HEK293 (cell line): ENCODE results near the gene LSP1.

Experiments used
- CTCF ChIA-PET: fragments of 350-600 bp; formaldehyde crosslinking; extraction: SDS; loops from one replicate; lab custom pipeline; 2021; ENCODE audit warnings: antibody characterized with exemption; lab: Yijun Ruan, JAX
- POLR2A ChIA-PET: fragments of 300-600 bp; formaldehyde crosslinking; extraction: SDS; loops from one replicate; lab custom pipeline; 2020; ENCODE audit warnings: antibody characterized with exemption, inconsistent platforms; lab: Yijun Ruan, JAX
- H3K27ac ChIP-seq: fragments of 200-500 bp; sonication (Bioruptor generic); 2 replicates; pipeline ENCODE4 v1.5.1; 2014; ENCODE audit warnings: low read depth, low read length, control low read depth, inconsistent platforms; ENCODE audit errors: extremely low read depth
- H3K36me3 ChIP-seq, 2 experiments: fragments of 200-500 bp in 1 of 2; sonication (Bioruptor generic) in 1 of 2; 1 replicate in 1 of 2; 2 replicates in 1 of 2; pipeline ENCODE4 v1.5.1; 2014 to 2017; ENCODE audit warnings: inconsistent platforms in 2 of 2, low read length in 2 of 2; ENCODE audit not compliant: control insufficient read depth in 2 of 2, insufficient read depth in 1 of 2
- H3K4me1 ChIP-seq: fragments of 200-500 bp; sonication (Bioruptor generic); 2 replicates; pipeline ENCODE4 v1.5.1; 2014; ENCODE audit warnings: mild to moderate bottlenecking, low read length, inconsistent platforms; ENCODE audit not compliant: control insufficient read depth, insufficient read depth
- H3K4me3 ChIP-seq: 2 replicates; pipeline ENCODE4 v1.5.1; 2011; ENCODE audit warnings: low read depth, mild to moderate bottlenecking, control low read depth, low read length, moderate library complexity
- H3K9me3 ChIP-seq: fragments of 200-500 bp; sonication (Bioruptor generic); 2 replicates; pipeline ENCODE4 v1.5.1; 2014; ENCODE audit warnings: low read depth, low read length, inconsistent platforms; ENCODE audit not compliant: control insufficient read depth, insufficient read depth
- GFI1B ChIP-seq: fragments of 450-650 bp; formaldehyde crosslinking; IDR thresholded peaks from 2 replicates; pipeline ENCODE4 v1.5.1; 2016; ENCODE audit warnings: missing biosample characterization, missing genetic modification characterization
- GLIS1 ChIP-seq: fragments of 450-650 bp; formaldehyde crosslinking; IDR thresholded peaks from 2 replicates; pipeline ENCODE4 v1.5.1; 2016; ENCODE audit warnings: missing biosample characterization, missing genetic modification characterization
- HIC1 ChIP-seq: fragments of 450-650 bp; formaldehyde crosslinking; IDR thresholded peaks from 2 replicates; pipeline ENCODE4 v1.5.1; 2016; ENCODE audit warnings: missing biosample characterization, missing genetic modification characterization
- KLF17 ChIP-seq: fragments of 450-650 bp; formaldehyde crosslinking; IDR thresholded peaks from 2 replicates; pipeline ENCODE4 v1.5.1; 2016; ENCODE audit warnings: missing biosample characterization, missing genetic modification characterization
- MEIS1 ChIP-seq: sonication (generic); formaldehyde crosslinking; IDR thresholded peaks from 2 replicates; pipeline ENCODE4 v1.8.1; 2022; ENCODE audit warnings: missing genetic modification reagents, mild to moderate bottlenecking, borderline replicate concordance
- OVOL3 ChIP-seq: fragments of 450-650 bp; formaldehyde crosslinking; IDR thresholded peaks from 2 replicates; pipeline ENCODE4 v1.5.1; 2016; ENCODE audit warnings: missing biosample characterization, missing genetic modification characterization
- PRDM6 ChIP-seq: fragments of 450-650 bp; formaldehyde crosslinking; IDR thresholded peaks from 2 replicates; pipeline ENCODE4 v1.5.1; 2017; ENCODE audit warnings: missing biosample characterization, missing genetic modification characterization
- REST ChIP-seq: fragments of 450-650 bp; formaldehyde crosslinking; IDR thresholded peaks from 2 replicates; pipeline ENCODE4 v1.5.1; 2016; ENCODE audit warnings: missing biosample characterization, missing genetic modification characterization
- SP3 ChIP-seq: fragments of 450-650 bp; formaldehyde crosslinking; IDR thresholded peaks from 2 replicates; pipeline ENCODE4 v1.5.1; 2016; ENCODE audit warnings: missing biosample characterization, missing genetic modification characterization
- TCF7L2 ChIP-seq: IDR thresholded peaks from 2 replicates; pipeline ENCODE4 v1.6.1; 2011; ENCODE audit warnings: low read depth, mild to moderate bottlenecking, inconsistent platforms, low read length, moderate library complexity, borderline replicate concordance
- ZBTB48 ChIP-seq: fragments of 450-650 bp; formaldehyde crosslinking; IDR thresholded peaks from 2 replicates; pipeline ENCODE4 v1.5.1; 2016; ENCODE audit warnings: missing biosample characterization, missing genetic modification characterization
- ZNF132 ChIP-seq: fragments of 450-650 bp; formaldehyde crosslinking; IDR thresholded peaks from 2 replicates; pipeline ENCODE4 v1.5.1; 2017; ENCODE audit warnings: missing biosample characterization, missing genetic modification characterization, borderline replicate concordance
- ZNF221 ChIP-seq: fragments of 450-650 bp; formaldehyde crosslinking; IDR thresholded peaks from 2 replicates; pipeline ENCODE4 v1.5.1; 2017; ENCODE audit warnings: missing biosample characterization, missing genetic modification characterization, borderline replicate concordance
- ZNF24 ChIP-seq: fragments of 450-650 bp; formaldehyde crosslinking; IDR thresholded peaks from 2 replicates; pipeline ENCODE4 v1.5.1; 2016; ENCODE audit warnings: missing biosample characterization, missing genetic modification characterization
- ZNF302 ChIP-seq: fragments of 450-650 bp; formaldehyde crosslinking; IDR thresholded peaks from 2 replicates; pipeline ENCODE4 v1.5.1; 2016; ENCODE audit warnings: missing biosample characterization, missing genetic modification characterization, low read depth
- ZNF354C ChIP-seq: fragments of 450-650 bp; formaldehyde crosslinking; IDR thresholded peaks from 2 replicates; pipeline ENCODE4 v1.5.1; 2016; ENCODE audit warnings: missing biosample characterization, missing genetic modification characterization, low read depth, borderline replicate concordance
- ZNF571 ChIP-seq: fragments of 450-650 bp; formaldehyde crosslinking; IDR thresholded peaks from 2 replicates; pipeline ENCODE4 v1.5.0; 2017; ENCODE audit warnings: missing biosample characterization, missing genetic modification characterization
- ZNF645 ChIP-seq: fragments of 450-650 bp; formaldehyde crosslinking; IDR thresholded peaks from 2 replicates; pipeline ENCODE4; 2016; ENCODE audit warnings: missing biosample characterization, missing genetic modification characterization
- ZNF658 ChIP-seq: fragments of 450-650 bp; formaldehyde crosslinking; IDR thresholded peaks from 2 replicates; pipeline ENCODE4; 2016; ENCODE audit warnings: missing biosample characterization, missing genetic modification characterization
- ZNF776 ChIP-seq: fragments of 450-650 bp; formaldehyde crosslinking; IDR thresholded peaks from 2 replicates; pipeline ENCODE4 v1.5.0; 2017; ENCODE audit warnings: missing biosample characterization, missing genetic modification characterization, borderline replicate concordance
- ZNF777 ChIP-seq: fragments of 450-650 bp; formaldehyde crosslinking; IDR thresholded peaks from 2 replicates; pipeline ENCODE4 v1.5.1; 2017; ENCODE audit warnings: missing biosample characterization, missing genetic modification characterization, borderline replicate concordance
- ZNF791 ChIP-seq: fragments of 450-650 bp; formaldehyde crosslinking; IDR thresholded peaks from 2 replicates; pipeline ENCODE4 v1.5.1; 2016; ENCODE audit warnings: missing biosample characterization, missing genetic modification characterization

LSP1 gene

GRCh38 chr11:1866226-1866625, 13.3 kb downstream of the LSP1 start (continued):
- TF ChIP-seq REST, result no peak
- TF ChIP-seq, all 188 proteins: peak for 0

GRCh38 chr11:1866776-1867175, 13.9 kb downstream of the LSP1 start:
- Histone ChIP-seq H3K36me3 (no peaks in the 10 kb centered on the region), H3K27ac (no peak overlapping the region)
- no peak for TF ChIP-seq HIC1
- TF ChIP-seq SP3 (tag by site-specific recombination), result no peak
- TF ChIP-seq PRDM6 (tag by site-specific recombination), result no peak
- no peak for TF ChIP-seq ZNF221 (tag by site-specific recombination)
- TF ChIP-seq ZNF777, result no peak
- TF ChIP-seq ZNF24, result no peak
- TF ChIP-seq TCF7L2, result no peak
- no peak for TF ChIP-seq MEIS1 (CRISPR knock-in tag)
- no peak for TF ChIP-seq ZNF658 (tag by site-specific recombination)
- no peak for TF ChIP-seq GLIS1
- TF ChIP-seq ZNF302, result no peak
- no peak for TF ChIP-seq ZBTB48
- TF ChIP-seq KLF17, result no peak
- no peak for TF ChIP-seq ZNF776 (tag by site-specific recombination)
- no peak for TF ChIP-seq ZNF132 (tag by site-specific recombination)
- TF ChIP-seq, all 188 proteins: peak for 0
- H3K4me1 ChIP-seq, result no peaks in the 10 kb centered on the region
- ChIA-PET POLR2A (no interaction called here), CTCF (interaction anchor here (0.7 to 1.8 kb wide), 3 partner anchors 16 to 173 kb away, joined by 3 to 5 read pairs (median 4); partner anchors contain the start of gene TNNT3)
- no peaks in the 10 kb centered on the region for H3K9me3 ChIP-seq
- H3K4me3 ChIP-seq, result no peak overlapping the region

GRCh38 chr11:1867381-1867780, 14.5 kb downstream of the LSP1 start:
- Histone ChIP-seq H3K4me1 (no peaks in the 10 kb centered on the region), H3K36me3 (no peaks in the 10 kb centered on the region), H3K4me3 (no peak overlapping the region), H3K27ac (no peak overlapping the region), H3K9me3 (no peaks in the 10 kb centered on the region)
- POLR2A ChIA-PET, result no interaction called here
- CTCF ChIA-PET, result interaction anchor here (1.8 kb wide), 1 partner anchor 15 kb away, joined by 5 read pairs; no protein-coding TSS in a partner anchor
- TF ChIP-seq OVOL3 (tag by site-specific recombination), result no peak
- TF ChIP-seq ZNF354C (tag by site-specific recombination), result no peak
- no peak for TF ChIP-seq ZNF791 (tag by site-specific recombination)
- TF ChIP-seq GFI1B (tag by site-specific recombination), result no peak
- no peak for TF ChIP-seq ZNF645 (tag by site-specific recombination)
- TF ChIP-seq ZNF571 (tag by site-specific recombination), result no peak
